RWPE1 (cell line): ENCODE results near the gene CNOT10.

ENCODE experiments used
- CTCF ChIA-PET: fragments of 350-600 bp; sonication (Branson Sonifier 250); formaldehyde crosslinking; extraction: SDS; loops from one replicate; lab custom pipeline; 2021; lab: Yijun Ruan, JAX
- POLR2A ChIA-PET: fragments of 400-600 bp; formaldehyde crosslinking; extraction: SDS; loops from one replicate; lab custom pipeline; 2020; ENCODE audit warnings: antibody characterized with exemption; ENCODE audit not compliant: low non-redundant PET; lab: Yijun Ruan, JAX
- DNase-seq: peaks from one replicate; pipeline ENCODE4 v3.0.0; 2012; ENCODE audit warnings: low spot score
- H3K27ac ChIP-seq: fragments of 450-650 bp; 2 replicates; pipeline ENCODE4 v1.5.1; 2017
- CTCF ChIP-seq: fragments of 450-650 bp; conservative IDR thresholded peaks from 2 replicates; pipeline ENCODE4 v1.5.1; 2017; ENCODE audit warnings: low read depth, mild to moderate bottlenecking

Gene CNOT10

DNA sequence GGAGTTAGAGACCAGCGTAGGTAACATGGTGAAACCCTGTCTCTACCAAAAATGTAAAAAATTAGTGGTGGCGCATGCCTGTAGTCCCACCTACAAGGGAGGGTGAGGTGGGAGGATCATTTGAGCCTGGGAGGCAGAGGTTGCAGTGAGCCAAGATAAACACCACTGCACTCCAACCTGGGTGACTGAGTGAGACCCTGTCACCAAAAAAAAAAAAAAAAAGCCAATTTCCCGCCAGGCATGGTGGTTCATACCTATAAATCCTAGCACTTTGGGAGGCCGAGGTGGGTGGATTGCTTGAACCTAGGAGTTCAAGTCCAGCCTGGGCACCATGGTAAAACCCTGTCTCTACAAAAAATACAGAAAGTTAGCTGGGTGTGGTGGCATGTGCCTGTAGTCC lies 6.9 kb downstream of the CNOT10 start:
- DNase-seq, result no peak
- no peak for TF ChIP-seq CTCF
- no peak overlapping the region for H3K27ac ChIP-seq
- ChIA-PET POLR2A (no interaction called here), CTCF (no interaction called here)

DNA sequence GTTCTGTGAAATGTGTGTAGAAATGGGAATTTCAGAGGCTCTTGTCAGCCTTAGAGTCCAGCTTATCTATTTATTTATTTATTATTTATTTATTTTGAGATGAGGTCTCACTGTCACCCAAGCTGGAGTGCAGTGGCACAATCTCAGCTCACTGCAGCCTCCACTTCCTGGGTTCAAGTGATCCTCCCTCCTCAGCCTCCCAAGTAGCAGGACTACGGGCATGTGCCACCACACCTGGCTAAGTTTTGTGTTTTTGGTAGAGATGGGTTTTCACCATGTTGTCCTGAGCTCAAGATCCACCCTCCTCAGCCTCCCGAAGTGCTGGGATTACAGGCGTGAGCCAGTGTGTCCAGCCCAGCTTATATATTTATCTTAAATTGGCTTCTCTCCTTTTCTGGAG lies 11.5 kb downstream of the CNOT10 start:
- ChIA-PET POLR2A (no interaction called here), CTCF (no interaction called here)
- DNase-seq, result no peak
- no peak overlapping the region for H3K27ac ChIP-seq
- no peak for TF ChIP-seq CTCF

- TF ChIP-seq CTCF, result no peak
- no peak overlapping the region for H3K27ac ChIP-seq
- CTCF ChIA-PET, result no interaction called here
- no peak for DNase-seq
- POLR2A ChIA-PET, result no interaction called here
Measured at GRCh38 chr3:32698506-32698905, 13.5 kb downstream of the CNOT10 start.

DNA sequence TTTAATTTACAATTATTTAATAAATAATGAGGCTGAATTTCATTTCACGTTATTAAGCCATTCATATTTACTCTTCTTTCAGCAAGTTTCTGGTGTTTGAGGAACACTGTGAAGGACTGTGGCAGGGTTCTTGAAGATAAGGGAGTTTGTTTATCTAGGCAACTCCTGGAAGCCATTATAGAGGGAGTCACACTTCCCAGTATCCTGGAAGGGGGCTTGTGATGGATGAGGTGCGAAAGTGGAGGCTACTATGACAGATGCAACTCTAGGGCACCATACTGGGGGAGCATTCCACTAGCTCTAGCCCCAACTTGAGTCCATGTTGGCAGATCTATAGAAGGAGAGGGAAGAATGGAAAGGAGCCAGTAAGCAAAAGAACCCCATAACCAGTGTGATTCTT lies 14.4 kb downstream of the CNOT10 start:
- TF ChIP-seq CTCF, result no peak
- DNase-seq, result no peak
- POLR2A ChIA-PET, result no interaction called here
- no peak overlapping the region for H3K27ac ChIP-seq
- CTCF ChIA-PET, result no interaction called here

- ChIA-PET CTCF (no interaction called here), POLR2A (no interaction called here)
- no peak overlapping the region for H3K27ac ChIP-seq
- no peak for TF ChIP-seq CTCF
- DNase-seq, result no peak
Measured at GRCh38 chr3:32700244-32700643, 15.3 kb downstream of the CNOT10 start.

GRCh38 chr3:32703491-32703972 lies 18.5 kb downstream of the CNOT10 start:
- DNase-seq, result no peak
- TF ChIP-seq CTCF, result no peak
- ChIA-PET POLR2A (no interaction called here), CTCF (no interaction called here)
- H3K27ac ChIP-seq, result no peak overlapping the region

DNA sequence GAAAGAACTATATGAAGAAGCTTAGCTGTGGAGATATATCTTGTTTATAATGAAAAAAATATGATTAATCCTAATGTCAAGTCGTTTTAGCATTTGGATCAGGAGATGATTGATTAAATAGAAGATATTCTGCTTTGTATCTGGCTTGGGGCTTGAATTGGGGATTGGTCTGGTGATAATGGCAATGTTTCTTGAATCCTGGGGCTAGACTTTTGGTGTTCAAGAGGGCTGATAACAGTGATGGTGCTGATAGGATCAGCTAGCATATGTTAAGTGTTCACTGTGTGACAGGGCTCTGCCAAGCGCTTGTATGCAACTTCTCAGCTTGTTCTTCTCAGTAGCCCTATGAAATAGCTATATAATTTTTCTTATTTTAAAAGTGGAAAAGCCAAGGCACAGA lies 20.2 kb downstream of the CNOT10 start:
- no peak for TF ChIP-seq CTCF
- POLR2A ChIA-PET, result no interaction called here
- CTCF ChIA-PET, result no interaction called here
- DNase-seq, result no peak
- H3K27ac ChIP-seq, result no peak overlapping the region
